Measurements from ENCODE around the gene RPL38.

Gene RPL38

DNA sequence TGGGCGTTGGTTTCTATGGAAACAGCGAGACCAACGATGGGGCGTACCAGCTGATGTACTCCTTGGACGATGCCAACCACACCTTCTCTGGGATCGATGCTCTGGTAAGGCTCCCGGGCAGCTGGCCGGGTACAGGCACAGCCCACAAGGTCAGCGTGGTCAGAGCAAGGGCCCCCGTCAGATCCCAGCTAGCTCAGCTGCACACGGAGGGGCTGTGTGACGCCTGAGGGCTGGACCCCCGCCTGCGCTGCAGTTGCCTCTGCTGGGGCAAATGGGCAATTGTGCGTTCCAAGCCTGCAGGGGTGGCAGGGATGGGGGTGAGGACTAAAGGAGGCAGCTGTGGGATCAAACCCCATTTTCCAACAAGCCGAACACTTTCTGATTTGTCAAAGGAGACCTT, 27.4 kb downstream of the RPL38 start:
- DNase-seq, result no peak

- DNase-seq, result no peak
Observed at GRCh38 chr17:74231928-74232907, 28.7 kb downstream of the RPL38 start.

GRCh38 chr17:74233937-74234336, 30.5 kb downstream of the RPL38 start:
- no peak for DNase-seq

GRCh38 chr17:74234486-74234885, 31.0 kb downstream of the RPL38 start:
- no peak for DNase-seq

DNA sequence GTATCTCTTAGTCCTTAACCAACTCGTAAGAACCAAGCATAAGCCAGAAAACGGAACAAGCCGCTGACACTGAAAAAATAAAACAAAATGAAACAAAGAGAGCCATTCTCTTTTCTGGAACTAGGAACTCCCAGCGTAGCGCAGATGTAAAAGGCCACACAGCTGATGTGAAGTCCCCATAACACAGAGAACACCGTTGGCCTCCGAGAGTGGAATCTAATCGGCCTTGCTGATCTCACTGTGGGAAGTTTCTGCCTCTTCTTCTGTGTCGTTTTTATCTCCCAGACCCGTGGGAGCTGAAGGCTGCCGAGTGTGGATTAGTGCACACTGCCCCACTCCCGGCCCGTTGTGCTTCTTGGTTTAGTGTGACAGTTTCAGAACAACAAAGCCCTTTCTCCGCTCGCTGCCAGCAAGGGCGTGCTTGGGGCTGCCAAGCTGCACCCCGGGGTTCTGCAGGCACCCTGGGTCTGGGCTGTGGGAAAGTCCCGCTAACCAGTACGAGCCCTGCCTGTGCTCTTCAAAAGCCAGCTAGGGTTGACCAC, 31.6 kb downstream of the RPL38 start:
- no peak for DNase-seq

- no peak for DNase-seq
Observed at GRCh38 chr17:74235911-74236371, 32.5 kb downstream of the RPL38 start.

DNA sequence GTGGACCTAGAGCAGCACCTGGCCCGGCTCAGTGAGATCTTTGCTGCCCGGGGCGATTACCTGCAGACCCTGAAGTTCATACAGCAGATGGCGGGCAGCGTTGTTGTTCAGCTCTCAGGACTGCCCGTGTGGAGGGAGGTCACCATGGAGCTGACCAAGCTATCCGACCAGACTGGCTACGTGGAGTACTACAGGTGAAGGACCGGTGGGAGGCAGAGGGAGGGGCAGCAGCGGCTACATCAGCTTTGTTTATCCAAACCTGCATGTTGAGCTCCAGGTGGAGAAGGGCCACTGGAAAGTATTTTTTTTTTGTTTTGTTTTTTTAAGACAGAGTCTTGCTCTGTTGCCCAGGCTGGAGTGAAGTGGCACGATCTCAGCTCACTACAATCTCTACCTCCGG, 33.8 kb downstream of the RPL38 start:
- no peak for DNase-seq

DNA sequence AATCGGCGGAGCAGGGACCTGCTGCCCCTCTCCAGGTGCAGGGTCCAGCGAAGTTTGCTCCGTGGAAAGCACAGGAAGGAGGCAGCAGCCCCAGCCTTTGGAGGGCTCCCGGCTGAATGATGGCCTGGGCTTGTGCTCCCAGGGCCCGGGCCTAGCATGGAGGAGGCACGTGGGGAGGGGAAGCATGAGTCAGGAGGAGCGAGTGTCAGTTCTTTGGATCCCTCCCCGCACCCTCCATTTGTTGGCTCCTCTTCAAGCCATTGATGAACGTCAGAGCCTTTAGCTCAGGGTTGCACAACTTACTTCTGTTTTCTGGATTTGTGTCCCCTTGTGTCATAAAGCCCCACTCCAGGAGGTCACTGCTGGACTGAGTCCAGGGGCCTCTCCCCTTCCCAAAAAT, 35.7 kb downstream of the RPL38 start:
- DNase-seq, result no peak

- DNase-seq, result no peak
Observed at GRCh38 chr17:74240618-74241205, 37.2 kb downstream of the RPL38 start.

DNA sequence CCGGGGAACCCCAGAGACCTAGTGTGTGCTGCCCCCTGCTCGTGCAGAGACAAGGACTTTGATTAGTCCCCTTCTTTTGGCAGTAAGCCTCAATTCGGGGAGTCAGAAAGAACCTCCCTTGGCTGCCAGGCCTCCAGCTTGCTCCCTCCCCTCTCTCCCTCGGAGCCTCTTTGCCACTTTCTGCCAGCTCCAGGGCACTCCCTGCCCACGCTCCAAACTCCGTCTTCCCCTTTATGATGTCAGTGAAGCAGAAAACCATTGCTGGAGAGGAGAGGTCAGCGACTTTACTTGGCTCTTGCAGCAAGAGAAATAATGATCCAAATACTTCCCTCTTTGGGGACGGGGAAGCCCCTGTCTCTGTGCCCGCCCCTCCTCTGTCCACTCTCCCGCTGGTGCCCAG, 38.0 kb downstream of the RPL38 start:
- no peak for DNase-seq

GRCh38 chr17:74241847-74242246, 38.4 kb downstream of the RPL38 start:
- no peak for DNase-seq

DNA sequence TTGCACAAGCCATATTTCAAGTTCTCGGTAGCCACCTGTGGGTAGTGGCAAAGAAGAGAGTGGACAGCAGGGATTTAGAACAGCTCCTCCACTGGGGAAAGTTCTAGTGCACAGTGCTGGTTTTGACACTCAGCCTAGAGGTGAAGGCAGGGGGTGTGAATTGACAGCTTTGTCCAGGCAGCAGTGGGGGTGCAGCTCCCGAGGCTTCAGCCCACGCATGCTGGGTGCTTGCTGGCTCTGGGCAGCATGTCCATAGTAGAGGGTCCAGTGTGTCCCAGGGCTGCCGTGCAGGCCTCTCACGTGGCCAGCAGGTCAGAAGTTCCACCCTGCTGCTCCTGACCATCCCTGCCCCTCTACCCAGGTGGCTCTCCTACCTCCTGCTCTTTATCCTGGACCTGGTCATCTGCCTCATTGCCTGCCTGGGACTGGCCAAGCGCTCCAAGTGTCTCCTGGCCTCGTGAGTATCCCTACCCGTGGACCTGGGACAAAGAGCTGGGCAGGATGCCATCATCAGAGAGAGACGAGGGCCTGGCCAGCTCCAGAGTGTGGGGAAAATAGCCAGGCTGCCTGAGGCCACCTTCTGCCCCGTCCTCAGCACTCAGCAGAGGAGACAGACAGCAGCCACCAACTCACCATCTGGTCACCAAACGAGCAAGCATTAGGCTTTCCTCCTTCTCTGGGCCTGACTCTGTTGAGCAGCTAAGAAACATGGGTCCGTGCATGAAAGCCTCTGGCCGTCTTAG, 39.7 kb downstream of the RPL38 start:
- no peak for DNase-seq

DNA sequence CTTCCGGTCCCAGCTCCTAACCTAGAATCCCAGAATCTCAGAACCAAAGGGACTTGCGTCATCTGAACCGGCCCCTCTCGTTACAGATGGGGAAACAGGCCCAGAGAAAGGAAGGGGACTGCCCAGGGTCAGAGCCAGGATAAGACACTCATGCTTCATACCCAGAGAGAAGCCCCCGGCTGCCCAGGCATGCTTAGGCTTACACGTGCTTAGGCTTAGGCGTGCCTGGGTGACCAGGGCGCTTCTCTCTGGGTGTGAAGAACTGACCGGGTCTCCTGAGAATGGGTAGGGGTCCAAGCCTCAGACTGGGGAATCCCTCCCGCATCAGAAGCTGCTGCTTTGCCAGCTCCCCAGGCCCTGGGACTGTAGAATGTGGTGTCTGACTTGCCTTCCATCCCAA, 40.6 kb downstream of the RPL38 start:
- no peak for DNase-seq

GRCh38 chr17:74244548-74244947, 41.1 kb downstream of the RPL38 start:
- DNase-seq, result no peak

DNA sequence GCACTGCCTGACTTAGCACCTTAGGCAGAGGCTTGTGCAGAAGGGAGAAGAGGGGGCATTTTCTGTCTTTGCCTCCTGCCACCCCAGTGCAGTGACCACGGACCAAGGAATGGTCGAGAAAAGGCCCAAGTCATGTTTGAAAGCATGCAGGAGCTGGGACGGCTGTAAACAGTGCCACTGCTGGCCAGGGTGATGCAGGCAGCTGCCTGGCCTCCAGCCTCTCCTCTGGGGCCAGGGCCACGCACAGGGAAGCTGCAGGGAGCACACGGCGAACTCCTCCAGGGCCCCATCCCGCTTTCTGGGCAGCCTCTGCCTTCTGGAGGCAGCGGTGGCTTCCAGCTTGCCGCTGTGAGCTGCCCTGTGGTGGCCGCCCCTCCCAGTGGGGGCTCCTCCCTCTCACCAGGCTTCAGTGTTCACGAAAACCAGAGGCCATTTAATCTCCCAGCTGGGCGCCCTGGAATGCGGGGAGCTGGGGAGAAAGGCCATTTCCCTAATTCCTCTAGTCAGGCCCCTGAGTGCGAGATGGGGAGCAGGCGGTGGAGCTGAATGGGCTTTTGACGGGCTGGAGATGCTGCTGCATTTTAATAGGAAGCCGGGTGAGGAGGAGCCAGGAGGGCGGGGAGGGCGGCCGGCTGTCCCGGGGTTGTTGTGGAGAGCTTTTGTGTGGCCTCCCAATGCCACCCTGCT, 41.8 kb downstream of the RPL38 start:
- no peak for DNase-seq

GRCh38 chr17:74245871-74246270, 42.4 kb downstream of the RPL38 start:
- no peak for DNase-seq

DNA sequence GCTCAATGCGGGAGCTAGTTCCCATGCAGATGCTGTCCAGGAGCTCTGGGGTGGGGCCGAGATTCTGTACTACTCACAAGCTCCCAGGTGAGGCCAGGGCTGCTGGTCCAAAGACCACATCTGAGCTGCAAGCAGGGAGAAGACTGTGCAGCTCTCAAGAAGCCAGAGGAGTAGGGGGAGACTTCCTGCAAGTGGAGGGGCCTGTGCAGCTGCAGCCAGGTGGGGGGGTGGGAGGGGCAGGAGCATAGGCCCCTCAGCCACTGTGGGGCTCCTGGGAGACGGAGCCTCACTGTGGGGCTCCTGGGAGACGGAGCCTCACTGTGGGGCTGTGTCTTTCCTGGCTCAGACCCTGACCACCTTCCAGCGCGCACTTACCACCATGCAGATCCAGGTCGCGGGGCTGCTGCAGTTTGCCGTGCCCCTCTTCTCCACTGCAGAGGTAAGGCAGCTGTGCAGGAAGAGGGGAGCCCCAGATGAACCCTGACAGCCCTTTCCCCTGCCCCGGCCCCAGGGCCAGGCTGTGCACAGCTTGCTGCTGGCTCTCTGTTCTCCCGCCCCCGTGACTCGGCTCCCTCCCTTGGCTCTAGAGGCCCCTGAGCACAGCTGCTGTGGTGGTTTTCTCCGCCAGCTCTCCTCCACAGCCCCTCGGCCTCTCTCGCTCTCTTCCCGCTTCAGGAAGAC, 46.3 kb downstream of the RPL38 start:
- no peak for DNase-seq

GRCh38 chr17:74250324-74250995, 47.0 kb downstream of the RPL38 start:
- no peak for DNase-seq

DNA sequence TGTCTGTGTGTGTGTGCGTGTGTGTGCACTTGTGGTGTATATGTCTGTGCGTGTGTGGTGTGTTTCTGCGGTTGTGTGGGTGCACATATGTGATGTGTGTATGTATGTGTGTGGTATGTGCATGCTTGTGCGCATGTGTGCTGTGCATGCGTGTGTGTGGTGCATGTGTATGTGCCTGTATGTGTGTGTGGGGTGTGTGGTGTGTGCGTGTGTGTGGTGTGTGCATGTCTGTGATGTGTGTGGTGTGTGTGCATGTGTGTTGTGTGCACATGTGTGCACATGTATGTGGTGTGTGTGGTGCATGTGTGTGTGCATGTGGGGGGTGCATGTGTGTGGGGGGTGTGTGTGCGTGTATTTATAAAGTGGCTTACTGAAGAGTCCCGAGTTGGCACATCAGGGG, 47.6 kb downstream of the RPL38 start:
- no peak for DNase-seq

DNA sequence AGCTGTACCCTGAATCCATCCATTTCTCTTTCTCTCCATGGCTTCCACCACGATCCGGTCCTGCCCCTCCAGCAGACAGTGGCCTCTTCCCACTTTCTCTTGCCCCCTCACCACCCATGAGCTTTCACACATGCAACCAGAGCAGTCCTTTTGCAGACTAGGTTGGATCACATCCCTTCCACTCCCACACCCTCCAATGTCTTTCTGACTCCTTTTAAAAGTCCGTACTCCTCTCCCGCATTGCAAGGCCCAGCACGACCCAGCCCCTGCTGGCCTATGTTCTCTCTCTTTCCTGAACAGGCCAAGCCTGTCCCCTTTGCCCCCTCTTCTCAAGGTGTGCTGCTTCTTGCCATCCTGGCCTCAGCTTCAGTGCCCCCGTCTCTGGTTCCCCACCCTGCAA, 48.1 kb downstream of the RPL38 start:
- no peak for DNase-seq

GRCh38 chr17:74252211-74252610, 48.7 kb downstream of the RPL38 start:
- no peak for DNase-seq

DNA sequence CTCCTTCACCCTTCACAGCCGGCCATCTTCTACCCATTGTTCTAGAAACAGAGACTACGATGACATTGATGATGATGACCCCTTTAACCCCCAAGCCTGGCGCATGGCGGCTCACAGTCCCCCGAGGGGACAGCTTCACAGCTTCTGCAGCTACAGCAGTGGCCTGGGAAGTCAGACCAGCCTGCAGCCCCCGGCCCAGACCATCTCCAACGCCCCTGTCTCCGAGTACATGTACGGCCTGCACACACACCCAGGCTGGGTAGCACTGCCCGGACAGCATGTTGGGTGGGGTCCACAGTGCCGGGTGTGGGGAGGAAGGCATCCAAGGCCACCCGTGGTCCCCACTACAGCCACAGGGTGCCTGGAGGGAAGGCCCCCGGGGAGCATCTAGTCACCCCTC, 49.6 kb downstream of the RPL38 start:
- no peak for DNase-seq
